Stomach smooth muscle (tissue), 2 donors: ENCODE results near the gene MORF4L1.
"Not testable (repeated sequence)": the region's sequence is repeated elsewhere in the genome, so short reads cannot be mapped to it uniquely, and the experiment has no call there.

Experiments
- H3K27ac ChIP-seq: one replicate; pipeline ENCODE4 v1.7.0; 2013; ENCODE audit warnings: mild to moderate bottlenecking, low read length, inconsistent platforms
- H3K27me3 ChIP-seq, 2 donors: one replicate each; pipeline ENCODE4 v1.7.0; 2013; ENCODE audit warnings: low read length in 2 of 2; ENCODE audit not compliant: insufficient read depth in 2 of 2, control insufficient read depth in 1 of 2
- H3K36me3 ChIP-seq, 2 donors: one replicate each; pipeline ENCODE4 v1.7.0; 2013; ENCODE audit warnings: low read length in 2 of 2; ENCODE audit not compliant: control insufficient read depth in 2 of 2, insufficient read depth in 2 of 2
- H3K4me1 ChIP-seq: one replicate; pipeline ENCODE4 v1.7.0; 2013; ENCODE audit warnings: low read length; ENCODE audit not compliant: control insufficient read depth, insufficient read depth
- H3K4me3 ChIP-seq, 2 donors: one replicate each; pipeline ENCODE4 v1.7.0; 2013; ENCODE audit warnings: low read length in 2 of 2
- H3K9ac ChIP-seq, 2 donors: one replicate each; pipeline ENCODE4 v1.7.0; 2013; ENCODE audit warnings: low read length in 2 of 2, mild to moderate bottlenecking in 1 of 2
- H3K9me3 ChIP-seq, 2 donors: one replicate each; pipeline ENCODE4 v1.7.0; 2013; ENCODE audit warnings: low read length in 2 of 2; ENCODE audit not compliant: control insufficient read depth in 2 of 2
- donor health status: healthy.
- donor health status: Pancreatic carcinoma.

Gene MORF4L1

DNA sequence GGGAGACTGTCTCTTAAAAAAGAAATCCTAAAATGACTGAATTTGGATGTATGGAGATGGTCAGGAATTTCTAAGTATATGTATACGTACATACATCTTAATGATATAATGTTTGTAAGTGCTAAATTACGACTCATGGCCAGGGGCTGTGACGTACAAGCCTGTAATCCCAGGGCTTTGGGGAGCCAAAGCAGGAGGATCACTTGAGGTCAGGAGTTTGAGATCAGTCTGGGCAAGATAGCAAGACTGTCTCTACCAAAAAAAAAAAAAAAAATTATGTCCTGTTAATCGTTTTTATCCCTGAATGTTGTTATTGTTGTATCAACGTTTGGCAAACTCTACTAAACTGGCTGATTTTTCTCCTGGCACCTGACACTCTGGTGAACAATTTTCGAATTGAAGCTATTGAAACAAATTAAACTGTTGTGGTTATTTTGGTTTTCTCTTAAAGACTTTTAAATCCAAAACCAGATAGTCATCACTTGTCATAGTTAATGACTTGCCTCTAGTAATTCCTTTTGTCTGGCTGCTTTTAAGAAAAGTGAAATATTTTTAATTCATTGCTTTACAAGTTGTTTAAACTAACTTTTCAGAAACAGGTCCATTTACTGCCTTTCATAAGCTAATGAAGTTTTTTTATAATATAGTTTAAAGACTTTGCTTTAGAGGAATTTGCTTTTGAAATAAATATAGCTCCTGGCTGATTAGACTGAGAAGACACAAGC lies 7.0 kb downstream of the MORF4L1 start:
- Histone ChIP-seq H3K36me3 (peaks cover 5 to 13% of the 10 kb centered on the region in 2 donors), H3K27ac (no peak overlapping the region), H3K4me3 (no peak overlapping the region), H3K9me3 (no peaks in the 10 kb centered on the region), H3K27me3 (no peaks in the 10 kb centered on the region), H3K4me1 (peaks cover 17% of the 10 kb centered on the region), H3K9ac (no peak overlapping the region)

DNA sequence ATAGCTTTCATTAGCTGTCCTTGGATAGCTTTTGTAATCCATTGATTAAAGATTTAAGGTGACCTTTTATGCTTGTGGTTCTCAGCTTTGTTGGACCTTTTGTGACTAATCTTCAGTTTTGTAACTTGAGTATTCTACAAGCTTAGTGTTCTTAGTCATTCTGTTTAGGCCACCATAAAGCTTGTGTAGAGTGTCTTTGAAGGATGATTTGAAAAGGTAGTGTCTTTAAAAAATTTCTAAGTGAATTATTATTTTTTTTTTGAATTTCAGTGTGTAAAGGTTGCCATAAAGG lies 7.5 kb downstream of the MORF4L1 start:
- Histone ChIP-seq H3K9me3 (no peaks in the 10 kb centered on the region), H3K4me3 (no peak overlapping the region), H3K27me3 (no peaks in the 10 kb centered on the region), H3K36me3 (peaks cover 5 to 13% of the 10 kb centered on the region in 2 donors), H3K4me1 (peaks cover 14% of the 10 kb centered on the region), H3K27ac (no peak overlapping the region), H3K9ac (no peak overlapping the region)

DNA sequence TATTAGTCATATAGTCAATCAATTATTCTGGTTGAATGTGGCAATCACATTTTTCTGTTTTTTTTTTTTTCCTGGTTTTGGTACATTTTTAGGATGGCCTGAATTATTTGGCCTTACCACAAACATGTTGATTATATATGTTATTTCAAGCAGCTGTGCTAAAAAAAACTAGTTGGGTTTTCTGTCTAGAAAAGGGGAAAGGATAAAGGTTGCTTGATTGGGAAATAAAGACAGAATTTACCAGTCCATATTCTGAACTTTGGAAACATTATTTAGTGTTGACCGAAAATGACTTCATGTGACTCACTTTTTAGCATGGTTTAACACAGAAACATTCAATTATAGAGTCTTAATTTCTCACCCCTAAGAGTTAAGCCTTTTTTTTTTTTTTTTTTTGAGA lies 8.1 kb downstream of the MORF4L1 start:
- Histone ChIP-seq H3K4me3 (no peak overlapping the region), H3K27me3 (no peaks in the 10 kb centered on the region), H3K4me1 (peaks cover 14% of the 10 kb centered on the region), H3K36me3 (peaks cover 5 to 13% of the 10 kb centered on the region in 2 donors), H3K27ac (no peak overlapping the region), H3K9ac (no peak overlapping the region), H3K9me3 (no peaks in the 10 kb centered on the region)

DNA sequence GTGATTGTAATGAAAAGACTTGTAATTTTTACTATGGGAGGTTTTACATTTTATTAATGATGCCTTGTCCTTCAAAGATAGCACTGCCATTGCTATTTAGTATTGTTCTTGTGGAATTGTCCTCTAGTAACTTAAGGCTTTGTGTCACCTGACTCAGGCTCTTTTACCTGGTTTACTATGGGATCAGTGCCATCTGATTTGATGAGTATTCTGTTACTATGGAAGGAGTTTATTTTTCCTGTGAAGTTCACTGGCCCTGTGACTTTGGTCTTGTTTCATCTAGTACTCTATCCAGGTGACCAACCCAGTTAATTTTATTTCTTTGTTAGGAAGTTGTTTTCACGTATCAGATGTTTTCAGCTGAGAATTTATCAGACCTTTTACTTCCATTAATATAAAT lies 9.0 kb downstream of the MORF4L1 start:
- peaks cover 14% of the 10 kb centered on the region for H3K4me1 ChIP-seq
- no peak overlapping the region for H3K9ac ChIP-seq
- no peak overlapping the region for H3K27ac ChIP-seq
- no peaks in the 10 kb centered on the region for H3K9me3 ChIP-seq
- no peak overlapping the region for H3K4me3 ChIP-seq
- peaks cover 10 to 13% of the 10 kb centered on the region in 2 donors for H3K36me3 ChIP-seq
- H3K27me3 ChIP-seq, result no peaks in the 10 kb centered on the region

DNA sequence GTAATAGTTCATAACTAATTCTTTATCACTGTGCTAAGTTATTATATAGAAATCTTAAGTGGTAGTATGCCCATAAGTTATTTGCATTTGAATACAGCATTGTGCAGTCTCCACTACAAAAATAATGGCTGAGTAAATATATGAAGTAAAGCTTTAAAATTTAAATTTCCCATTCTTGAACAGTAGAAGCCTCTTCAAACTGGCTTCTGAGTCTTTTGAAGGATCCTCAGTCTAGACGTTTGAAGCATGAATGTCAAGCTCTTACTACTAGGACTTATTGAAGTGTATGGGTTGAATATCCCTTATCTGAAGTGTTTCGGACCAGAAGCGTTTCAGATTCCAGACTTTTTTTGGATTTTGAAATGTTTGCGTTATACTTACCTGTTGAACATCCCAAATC lies 16.3 kb downstream of the MORF4L1 start:
- H3K9ac ChIP-seq, result no peak overlapping the region
- H3K4me1 ChIP-seq, result no peaks in the 10 kb centered on the region
- H3K27me3 ChIP-seq, result no peaks in the 10 kb centered on the region
- H3K27ac ChIP-seq, result no peak overlapping the region
- peaks cover 29 to 38% of the 10 kb centered on the region in 2 donors for H3K36me3 ChIP-seq
- no peaks in the 10 kb centered on the region for H3K9me3 ChIP-seq
- H3K4me3 ChIP-seq, result no peak overlapping the region

DNA sequence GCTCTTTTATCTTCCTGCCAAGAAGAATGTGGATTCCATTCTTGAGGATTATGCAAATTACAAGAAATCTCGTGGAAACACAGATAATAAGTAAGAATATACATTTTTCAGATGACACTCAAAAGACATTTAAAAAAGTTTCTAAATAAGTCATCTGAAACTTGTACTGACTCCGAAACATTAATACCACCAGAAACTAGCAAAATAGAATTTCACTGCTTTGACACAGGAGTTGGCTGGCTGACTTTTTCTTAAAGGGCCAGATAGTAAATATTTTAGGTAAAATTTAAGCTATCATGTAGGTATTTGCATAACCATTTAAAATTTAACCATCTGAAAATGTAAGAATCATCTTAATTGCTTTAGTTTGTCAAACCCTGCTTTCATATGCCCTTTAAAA lies 20.8 kb downstream of the MORF4L1 start:
- H3K36me3 ChIP-seq, result peaks cover 29 to 52% of the 10 kb centered on the region in 2 donors
- H3K27ac ChIP-seq, result no peak overlapping the region

DNA sequence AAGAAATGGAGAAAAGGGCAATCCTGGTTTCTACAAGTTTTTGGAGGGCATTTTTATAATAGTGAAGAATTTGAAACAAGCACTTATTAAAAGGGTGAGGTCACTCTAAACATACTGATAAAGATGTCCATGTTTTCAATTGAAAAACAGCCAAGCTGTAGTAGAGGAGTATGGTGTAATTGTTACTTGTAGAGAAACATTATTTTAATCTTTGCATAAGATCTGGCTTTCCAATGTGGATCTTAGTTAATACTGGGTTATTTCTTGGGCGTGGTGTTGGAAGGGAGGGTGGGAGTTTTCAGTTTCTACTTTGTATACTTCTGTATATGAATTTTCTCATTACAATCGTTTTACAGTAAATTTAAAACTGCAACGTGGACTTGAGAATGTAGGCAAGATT lies 22.8 kb downstream of the MORF4L1 start:
- Histone ChIP-seq H3K27me3 (no peaks in the 10 kb centered on the region), H3K4me1 (no peaks in the 10 kb centered on the region), H3K9ac (no peak overlapping the region), H3K27ac (no peak overlapping the region), H3K9me3 (no peaks in the 10 kb centered on the region), H3K36me3 (peaks cover 28 to 67% of the 10 kb centered on the region in 2 donors), H3K4me3 (no peak overlapping the region)

More for the DNA sequence above, 20.8 kb downstream of the MORF4L1 start:
- no peak overlapping the region for H3K9ac ChIP-seq
- no peaks in the 10 kb centered on the region for H3K4me1 ChIP-seq
- no peaks in the 10 kb centered on the region for H3K27me3 ChIP-seq
- no peaks in the 10 kb centered on the region for H3K9me3 ChIP-seq
- no peak overlapping the region for H3K4me3 ChIP-seq

DNA sequence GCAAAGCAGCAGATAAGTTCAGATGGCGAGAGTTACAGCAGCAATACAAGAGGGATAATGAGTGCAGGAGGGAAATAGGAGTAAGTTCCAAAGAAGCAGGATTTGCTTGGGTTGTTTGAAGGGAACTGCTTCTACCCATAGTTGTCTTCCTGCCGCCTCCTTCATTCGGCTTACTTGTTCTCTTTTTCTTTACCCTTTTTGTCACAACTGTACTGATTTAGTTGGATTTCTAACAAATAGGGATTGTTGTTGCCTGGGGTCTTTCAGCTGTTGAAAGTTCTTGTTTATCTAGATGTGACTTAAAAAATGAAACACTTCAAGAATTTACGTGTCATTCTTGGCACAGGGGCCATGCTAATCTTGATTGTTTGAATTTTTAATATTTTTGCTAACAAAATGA lies 25.9 kb downstream of the MORF4L1 start:
- Histone ChIP-seq H3K27ac (no peak overlapping the region), H3K4me3 (no peak overlapping the region), H3K9me3 (no peaks in the 10 kb centered on the region), H3K36me3 (peaks cover 30 to 61% of the 10 kb centered on the region in 2 donors), H3K9ac (no peak overlapping the region), H3K27me3 (no peaks in the 10 kb centered on the region), H3K4me1 (peaks cover 2% of the 10 kb centered on the region)

DNA sequence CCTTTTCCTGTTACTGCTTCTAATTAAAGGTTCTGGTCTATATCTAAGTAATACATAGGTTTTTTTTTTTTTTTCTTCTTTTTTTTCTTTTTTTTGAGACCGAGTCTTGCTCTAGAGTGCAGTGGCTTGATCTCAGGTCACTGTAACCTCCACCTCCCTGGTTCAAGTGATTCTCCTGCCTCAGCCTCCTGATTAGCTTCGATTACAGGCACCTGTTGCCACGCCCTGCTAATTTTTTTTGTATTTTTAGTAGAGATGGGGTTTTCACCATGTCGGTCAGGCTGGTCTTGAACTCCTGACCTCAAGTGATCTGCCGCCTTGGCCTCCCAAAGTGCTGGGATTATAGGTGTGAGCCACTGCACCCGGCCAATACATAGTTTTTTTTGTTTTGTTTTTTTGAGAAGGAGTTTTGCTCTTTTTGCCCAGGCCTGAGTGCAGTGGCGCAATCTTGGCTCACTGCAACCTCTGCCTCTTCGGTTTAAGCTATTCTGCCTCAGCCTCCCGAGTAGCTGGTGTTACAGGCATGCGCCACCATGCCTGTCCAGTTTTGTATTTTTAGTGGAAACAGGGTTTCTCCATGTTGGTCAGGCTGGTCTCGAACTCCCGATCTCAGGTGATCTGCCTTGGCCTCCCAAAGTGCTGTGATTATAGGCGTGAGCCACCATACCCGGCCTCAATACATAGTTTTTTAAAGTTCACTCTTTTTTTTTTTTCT lies 28.3 kb downstream of the MORF4L1 start:
- not testable (repeated sequence) for H3K4me1 ChIP-seq, H3K27me3 ChIP-seq, H3K27ac ChIP-seq, H3K9ac ChIP-seq, H3K4me3 ChIP-seq, H3K9me3 ChIP-seq
- H3K36me3 ChIP-seq, result peaks cover 24 to 57% of the 10 kb centered on the region in 2 donors

DNA sequence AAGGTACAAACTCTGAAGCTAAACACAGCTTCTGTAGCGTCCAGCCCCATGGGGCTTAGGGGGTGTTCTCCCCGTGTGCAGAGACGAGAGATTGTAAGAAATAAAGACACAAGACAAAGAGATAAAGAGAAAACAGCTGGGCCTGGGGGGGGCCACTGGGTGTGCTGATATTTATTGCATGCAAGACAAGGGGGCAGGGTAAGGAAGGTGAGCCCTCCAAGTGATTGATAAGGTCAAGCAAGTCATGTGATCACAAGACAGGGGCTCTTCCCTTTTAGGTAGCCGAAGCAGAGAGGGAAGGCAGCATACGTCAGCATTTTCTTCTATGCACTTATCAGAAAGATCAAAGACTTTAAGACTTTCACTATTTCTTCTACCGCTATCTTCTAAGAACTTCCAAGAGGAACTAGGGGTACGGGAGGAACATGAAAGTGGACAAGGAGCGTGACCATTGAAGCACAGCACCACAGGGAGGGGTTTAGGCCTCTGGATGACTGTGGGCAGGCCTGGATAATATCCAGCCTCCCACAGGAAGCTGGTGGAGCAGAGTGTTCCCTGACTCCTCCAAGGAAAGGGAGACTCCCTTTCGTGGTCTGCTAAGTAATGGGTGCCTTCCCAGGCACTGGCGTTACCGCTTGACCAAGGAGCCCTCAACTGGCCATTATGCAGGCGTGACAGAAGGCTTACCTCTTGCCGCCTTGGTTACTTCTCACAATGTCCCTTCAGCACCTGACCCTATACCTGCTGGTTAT lies 29.8 kb downstream of the MORF4L1 start:
- H3K27ac ChIP-seq, H3K4me1 ChIP-seq, H3K9me3 ChIP-seq, H3K27me3 ChIP-seq, H3K9ac ChIP-seq, H3K4me3 ChIP-seq: not testable (repeated sequence)
- H3K36me3 ChIP-seq, result peaks cover 31 to 60% of the 10 kb centered on the region in 2 donors
